Heart left ventricle (tissue), 16 donors: ENCODE data around the gene PCK1. TPM values are rescaled to one million over a fixed set of nuclear protein-coding genes. Genes with fewer than 3 reads are reported as not detected.
A peak's percentile ranks its signal among the peaks of the same experiment; 100 is the strongest.

ENCODE experiments used
- ATAC-seq, 4 donors: fragments of 200-7000 bp; cut with Tn5 transposase; one replicate each; pipeline ENCODE4 v1.9.1; 2020 to 2022; ENCODE audit warnings: moderate library complexity in 4 of 4, mild to moderate bottlenecking in 3 of 4, moderate number of reproducible peaks in 1 of 4
- DNase-seq, 5 donors: peaks; one replicate each; pipeline ENCODE4 v3.0.0-alpha.2; 2020
- H3K27ac ChIP-seq, 12 donors: fragments of 200-600 bp; sonication (generic) in 4 of 12; one replicate each; pipeline versions ENCODE4 v1.5.0 to v1.8.0; 2016 to 2022; ENCODE audit warnings: mild to moderate bottlenecking in 2 of 12
- H3K27me3 ChIP-seq, 9 donors: fragments of 200-600 bp; sonication (generic) in 2 of 9; one replicate each; pipeline versions ENCODE4 v1.5.1 to v1.8.0; 2016 to 2022; ENCODE audit warnings: mild to moderate bottlenecking in 3 of 9
- H3K36me3 ChIP-seq, 9 donors: fragments of 200-600 bp; sonication (generic) in 2 of 9; one replicate each; pipeline versions ENCODE4 v1.5.0 to v1.8.0; 2018 to 2022; ENCODE audit warnings: mild to moderate bottlenecking in 2 of 9
- H3K4me1 ChIP-seq, 12 donors: fragments of 200-600 bp; sonication (generic) in 4 of 12; one replicate each; pipeline versions ENCODE4 v1.5.0 to v1.8.0; 2016 to 2022; ENCODE audit warnings: mild to moderate bottlenecking in 3 of 12
- H3K4me3 ChIP-seq, 12 donors: fragments of 200-600 bp; sonication (generic) in 4 of 12; one replicate each; pipeline versions ENCODE4 v1.5.0 to v1.8.0; 2017 to 2022; ENCODE audit warnings: mild to moderate bottlenecking in 9 of 12, moderate library complexity in 4 of 12
- H3K9me3 ChIP-seq, 12 donors: fragments of 200-600 bp; sonication (generic) in 4 of 12; one replicate each; pipeline versions ENCODE4 v1.5.0 to v1.8.0; 2016 to 2022; ENCODE audit warnings: mild to moderate bottlenecking in 1 of 12
- POLR2A ChIP-seq, 2 donors: fragments of 450-650 bp; IDR thresholded peaks; one replicate each; pipeline ENCODE4 v1.6.1; 2017; ENCODE audit warnings: antibody characterized with exemption in 2 of 2, mild to moderate bottlenecking in 2 of 2, moderate library complexity in 2 of 2
- WGBS, 4 donors: extraction: QIAGEN DNeasy Blood & Tissue Kit in 2 of 4; methylation state at CpG; one replicate each; pipeline versions ENCODE4 v1.1.5 to v1.1.7; 2013 to 2018; 5-methylcytosine and 5-hydroxymethylcytosine counted together
- intact Hi-C, 10 donors: fragments of 100-400 bp; cut with DNase I; formaldehyde crosslinking; loops; one replicate each; pipeline versions ENCODE4 v1.11.1 to v1.14.2; 2022
- polyA plus RNA-seq, 2 donors: library from polyadenylated mRNA; stranded (reverse); fragments of 200-250 nt; gene quantifications; one replicate each; pipeline ENCODE4 v1.2.3, GENCODE V29; 2013
- total RNA-seq, 9 donors: library from RNA; depleted of rRNA in 2 of 9; stranded (reverse); fragments of >200 nt in 2 of 9; fragmentation: NEBNext Ultra II Directional in 3 of 9; extraction: Animal tissue kit (Norgen Biotek cat#: 25700) in 3 of 9; gene quantifications; one replicate each; pipeline versions ENCODE4 v1.1.0 to v1.2.4, GENCODE V29; 2016 to 2023
- TF ChIP-seq, protein P1 (sequence below), 12 donors: fragments of 200-600 bp; sonication (generic) in 4 of 12; IDR thresholded peaks; one replicate each; pipeline versions ENCODE4 v1.5.0 to v1.8.0; 2018 to 2022; ENCODE audit warnings: antibody characterized with exemption in 12 of 12, mild to moderate bottlenecking in 5 of 12
- donor health status: ischemic (EF 13 %, LVEDD 7.1; RV severe dilation, severe dysfunction).
- donor health status: healthy with polysubstance abuse.
- donor health status: DM: no; HTN: yes; CAD: no.
- donor health status: DM: no; HTN: no; CAD: no.
- donor health status: ischemic (EF 25% LVEDD 6.9; RV normal size, moderate dysfunction).
- donor health status: ischemic (EF 25% LVEDD 5.7; RV mildly dilated, moderate dysfunction).
- donor health status: healthy.
- donor health status: DM: yes; HTN: yes; CAD: no.
- donor health status: ischemic (EF 35%, LVEDD 5.7; RV mildly dilated, moderate dysfunction).
- donor health status: nonischemic (EF 11% LVEDD 7.7; RV severe dilation, severe dysfunction).
- donor health status: DM: yes; HTN: yes; CAD: no.
- donor health status: PGD.
- donor health status: ischemic (EF 29% LVEDD 5.4; RV normal size, mild dysfunction).
- donor health status: nonischemic (EF 23%, LVEDD 6.1; RV moderate dilation, normal function).

The PCK1 gene
- total and polyA plus RNA-seq, 11 donors, result 0.13 to 22.0 (median 0.40) TPM; not detected in 2

DNA sequence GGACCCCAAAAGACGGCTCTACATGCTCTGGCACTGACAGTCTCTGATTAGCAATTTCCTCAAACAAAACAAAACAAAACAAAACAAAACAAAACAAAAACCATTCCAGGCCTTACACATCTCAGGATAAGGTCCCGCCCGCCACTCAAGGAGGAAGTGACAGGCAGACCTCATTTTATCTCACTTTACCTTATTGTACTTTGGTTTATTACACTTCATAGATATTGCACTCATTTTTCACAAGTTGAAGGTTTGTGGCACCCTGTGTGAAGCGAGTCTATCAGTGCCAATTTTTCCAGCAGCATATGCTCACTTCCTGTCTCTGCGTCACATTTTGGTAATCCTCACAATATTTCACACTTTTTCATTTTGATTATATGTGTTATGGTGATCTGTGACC, 44.1 kb downstream of the PCK1 start:
- TF ChIP-seq, protein P1, sequence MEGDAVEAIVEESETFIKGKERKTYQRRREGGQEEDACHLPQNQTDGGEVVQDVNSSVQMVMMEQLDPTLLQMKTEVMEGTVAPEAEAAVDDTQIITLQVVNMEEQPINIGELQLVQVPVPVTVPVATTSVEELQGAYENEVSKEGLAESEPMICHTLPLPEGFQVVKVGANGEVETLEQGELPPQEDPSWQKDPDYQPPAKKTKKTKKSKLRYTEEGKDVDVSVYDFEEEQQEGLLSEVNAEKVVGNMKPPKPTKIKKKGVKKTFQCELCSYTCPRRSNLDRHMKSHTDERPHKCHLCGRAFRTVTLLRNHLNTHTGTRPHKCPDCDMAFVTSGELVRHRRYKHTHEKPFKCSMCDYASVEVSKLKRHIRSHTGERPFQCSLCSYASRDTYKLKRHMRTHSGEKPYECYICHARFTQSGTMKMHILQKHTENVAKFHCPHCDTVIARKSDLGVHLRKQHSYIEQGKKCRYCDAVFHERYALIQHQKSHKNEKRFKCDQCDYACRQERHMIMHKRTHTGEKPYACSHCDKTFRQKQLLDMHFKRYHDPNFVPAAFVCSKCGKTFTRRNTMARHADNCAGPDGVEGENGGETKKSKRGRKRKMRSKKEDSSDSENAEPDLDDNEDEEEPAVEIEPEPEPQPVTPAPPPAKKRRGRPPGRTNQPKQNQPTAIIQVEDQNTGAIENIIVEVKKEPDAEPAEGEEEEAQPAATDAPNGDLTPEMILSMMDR (IDR thresholded peaks at IDR 0.05), result no peak
- no peak for TF ChIP-seq POLR2A (IDR thresholded peaks at IDR 0.05)
- H3K36me3 ChIP-seq, result no peaks in the 10 kb centered on the region
- WGBS, 4 donors, result 66 to 82% (median 75%) methylated on average over 5 of the region's 5 CpGs
- no peaks in the 10 kb centered on the region for H3K4me1 ChIP-seq
- no peaks in the 10 kb centered on the region for H3K9me3 ChIP-seq
- intact Hi-C loops, result no loop called here
- ATAC-seq (no peak), DNase-seq (no peak)
- H3K27me3 ChIP-seq, result peaks cover 0 to 22% (median 4%) of the 10 kb centered on the region in 9 donors
- H3K27ac ChIP-seq, result no peak overlapping the region
- H3K4me3 ChIP-seq, result no peak overlapping the region

DNA sequence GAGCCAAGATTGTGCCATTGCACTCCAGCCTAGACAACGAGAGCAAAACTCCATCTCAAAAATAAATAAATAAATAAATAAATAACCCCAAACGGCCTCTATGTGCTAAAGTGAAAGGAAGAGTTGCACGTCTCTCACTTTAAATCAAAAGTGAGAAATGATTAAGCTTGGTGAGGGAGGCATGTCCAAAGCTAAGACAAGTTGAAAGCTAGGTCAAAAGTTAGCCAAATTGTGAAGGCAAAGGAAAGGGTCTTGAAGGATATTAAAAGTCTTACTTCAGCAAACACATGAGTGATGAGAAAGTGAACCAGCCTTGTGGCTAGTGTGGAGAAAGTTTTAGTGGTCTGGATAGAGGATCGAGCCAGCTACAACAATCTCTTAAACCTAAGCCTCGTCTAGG, 45.0 kb downstream of the PCK1 start:
- Histone ChIP-seq H3K4me3 (no peak overlapping the region), H3K4me1 (no peaks in the 10 kb centered on the region), H3K9me3 (no peaks in the 10 kb centered on the region), H3K27ac (no peak overlapping the region), H3K36me3 (no peaks in the 10 kb centered on the region), H3K27me3 (peaks cover 0 to 26% (median 5%) of the 10 kb centered on the region in 9 donors)
- WGBS, 4 donors, result 73 to 87% (median 81%) methylated on average over 5 of the region's 5 CpGs
- DNase-seq (no peak), ATAC-seq (no peak)
- intact Hi-C loops, result no loop called here
- no peak for TF ChIP-seq POLR2A (IDR thresholded peaks at IDR 0.05)
- TF ChIP-seq, protein P1 (IDR thresholded peaks at IDR 0.05), result no peak

DNA sequence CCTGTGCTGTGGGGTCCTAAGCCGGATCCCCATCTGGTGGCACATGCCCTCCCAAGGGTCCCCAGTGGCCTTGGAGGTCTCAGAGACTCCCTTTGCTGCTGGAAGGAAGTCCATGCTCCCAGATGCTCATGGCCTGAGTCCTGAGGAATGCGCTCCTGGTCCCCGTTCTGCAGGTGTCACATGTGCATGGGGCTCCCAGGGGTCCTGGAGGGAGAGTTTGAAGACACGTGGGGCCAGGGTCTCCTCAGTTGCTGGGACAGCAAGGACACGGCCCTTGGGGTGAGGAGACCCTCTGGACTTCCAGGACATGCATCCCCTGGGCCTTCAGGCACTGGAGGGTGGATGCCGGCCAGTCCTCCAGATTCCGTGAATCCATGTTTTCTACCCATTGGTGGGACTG, 47.6 kb downstream of the PCK1 start:
- peak in 1 of 5 donors; percentile 4 for DNase-seq
- intact Hi-C loops, result no loop called here
- Histone ChIP-seq H3K27ac (no peak overlapping the region), H3K27me3 (peaks cover 0 to 26% (median 4%) of the 10 kb centered on the region in 9 donors), H3K36me3 (no peaks in the 10 kb centered on the region), H3K4me1 (no peaks in the 10 kb centered on the region), H3K9me3 (no peaks in the 10 kb centered on the region), H3K4me3 (no peak overlapping the region)
- no peak for ATAC-seq
- TF ChIP-seq, protein P1 (IDR thresholded peaks at IDR 0.05), result no peak
- TF ChIP-seq POLR2A (IDR thresholded peaks at IDR 0.05), result no peak
- WGBS, 4 donors, result 77 to 87% (median 80%) methylated on average over 6 to 7 of the region's 7 CpGs

DNA sequence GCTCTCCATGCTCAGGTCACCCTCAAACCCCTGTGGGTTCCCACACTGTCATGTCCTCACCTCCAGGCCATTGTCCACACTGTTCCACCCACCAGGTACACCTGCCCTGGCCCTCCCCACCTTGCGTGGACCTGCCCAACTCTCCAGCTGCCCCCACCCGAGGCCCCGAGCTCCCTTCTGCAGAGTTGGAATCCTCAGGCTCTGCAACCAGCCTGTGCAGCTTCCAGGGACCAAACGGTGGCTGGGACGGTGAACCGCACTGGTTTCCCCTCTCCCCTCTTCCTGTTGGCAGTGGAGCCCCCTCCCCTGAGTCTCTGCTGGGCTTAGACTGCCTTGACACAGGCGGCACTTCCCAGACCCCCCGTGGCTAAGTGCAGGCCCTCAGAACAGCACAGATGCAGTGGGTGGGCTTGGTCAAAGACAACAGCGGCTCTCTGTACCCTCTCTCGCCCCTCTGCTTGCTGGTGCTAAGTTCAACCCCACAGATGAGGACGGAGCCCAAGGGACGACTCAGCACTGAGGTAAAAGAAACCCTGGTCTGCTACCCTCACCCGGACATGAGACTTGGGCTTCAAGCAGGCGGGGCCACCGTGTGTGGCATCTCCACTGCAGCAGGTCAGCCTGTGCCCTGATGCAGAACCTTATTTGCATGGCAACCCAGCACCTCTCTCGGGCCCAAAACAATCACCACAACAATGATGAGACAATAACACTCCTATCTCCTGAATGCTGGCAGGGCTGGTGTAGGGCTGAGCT, 48.4 kb downstream of the PCK1 start:
- Histone ChIP-seq H3K27ac (no peak overlapping the region), H3K9me3 (no peaks in the 10 kb centered on the region), H3K4me1 (no peaks in the 10 kb centered on the region), H3K27me3 (peaks cover 0 to 26% (median 4%) of the 10 kb centered on the region in 9 donors), H3K4me3 (no peak overlapping the region), H3K36me3 (no peaks in the 10 kb centered on the region)
- WGBS, 4 donors, result 73 to 79% (median 78%) methylated on average over 6 to 16 of the region's 16 CpGs
- ATAC-seq, result peak in 1 of 4 donors; percentile 31
- intact Hi-C loops, result no loop called here
- TF ChIP-seq POLR2A (IDR thresholded peaks at IDR 0.05), result no peak
- TF ChIP-seq, protein P1 (IDR thresholded peaks at IDR 0.05), result no peak
- peak in 1 of 5 donors; percentile 11 for DNase-seq
